Effector CD8-positive, alpha-beta T cell (primary cell): ENCODE measurements around the gene TRAPPC2B.

Experiments used
- DNase-seq: peaks from one replicate; lab custom pipeline; 2025; lab: John Stamatoyannopoulos, UW
- total RNA-seq, 4 experiments: gene quantifications; one replicate each; lab custom pipeline; 2026; lab: John Stamatoyannopoulos, UW

The TRAPPC2B gene
- total RNA-seq, result 2.8 to 5.5 (median 3.2) reads per million in 4 experiments

DNA sequence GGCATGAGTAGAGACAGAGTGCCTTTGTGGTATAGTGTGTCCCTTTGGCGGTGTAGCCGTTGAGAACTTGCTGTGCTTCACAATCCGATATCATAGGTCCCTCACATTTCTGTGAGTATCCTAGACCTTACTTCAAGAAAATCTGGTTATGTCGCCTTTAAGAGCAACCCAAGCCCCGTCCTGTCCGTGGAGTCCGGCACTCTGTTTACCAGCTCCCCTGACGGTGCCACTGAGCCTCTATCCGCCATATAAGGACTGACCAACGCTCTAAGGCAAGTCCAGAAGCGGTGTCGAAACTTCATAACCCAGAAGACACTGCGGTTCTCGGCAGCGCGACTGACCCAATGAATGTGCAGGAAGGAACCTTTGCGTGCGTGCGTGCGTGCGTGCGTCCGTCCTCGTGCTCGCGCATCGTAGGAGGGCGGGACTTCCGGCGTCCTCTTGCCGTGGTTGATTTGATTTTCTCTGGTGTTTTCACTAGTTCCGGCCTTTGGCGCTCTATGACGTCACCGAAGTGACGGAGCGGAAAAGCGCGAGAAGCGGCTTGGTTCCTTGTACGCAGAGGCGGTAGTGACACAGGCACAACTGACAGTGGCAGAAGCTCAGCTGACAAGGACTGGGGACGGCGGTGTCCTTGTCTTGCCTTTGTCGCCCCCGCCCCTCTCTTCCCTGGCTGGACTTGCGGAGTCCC is at the start of gene TRAPPC2B, which contains the start of gene ZNF547:
Gene TRAPPC2B (plus strand): TSS at position 555 of the 691 bp plus-strand sequence. CDS start 1,283 bp downstream, outside the sequence.
Gene ZNF547 (plus strand): TSS at position 555 of the 691 bp plus-strand sequence. CDS start 5,005 bp downstream, outside the sequence.
- peak; percentile 95 for DNase-seq

DNA sequence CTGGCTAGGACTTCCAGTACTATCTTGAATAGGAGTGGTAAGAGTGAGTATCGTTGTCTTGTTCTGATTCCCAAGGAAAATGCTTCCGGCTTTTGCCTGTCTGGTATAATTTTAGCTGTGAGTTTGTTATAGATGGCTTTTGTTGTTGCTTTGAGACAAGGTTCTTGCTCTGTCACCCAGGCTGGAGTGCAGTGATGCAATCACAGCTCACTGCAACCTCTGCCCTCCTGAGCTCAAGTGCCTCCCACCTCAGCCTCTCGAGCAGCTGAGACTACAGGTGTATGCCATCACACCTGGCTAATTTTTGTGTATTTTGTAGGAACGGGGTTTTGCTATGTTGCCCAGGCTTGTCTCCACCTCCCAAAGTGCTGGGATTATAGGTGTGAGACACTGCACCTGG is 49.2 kb upstream of the TRAPPC2B start:
- no peak for DNase-seq

DNA sequence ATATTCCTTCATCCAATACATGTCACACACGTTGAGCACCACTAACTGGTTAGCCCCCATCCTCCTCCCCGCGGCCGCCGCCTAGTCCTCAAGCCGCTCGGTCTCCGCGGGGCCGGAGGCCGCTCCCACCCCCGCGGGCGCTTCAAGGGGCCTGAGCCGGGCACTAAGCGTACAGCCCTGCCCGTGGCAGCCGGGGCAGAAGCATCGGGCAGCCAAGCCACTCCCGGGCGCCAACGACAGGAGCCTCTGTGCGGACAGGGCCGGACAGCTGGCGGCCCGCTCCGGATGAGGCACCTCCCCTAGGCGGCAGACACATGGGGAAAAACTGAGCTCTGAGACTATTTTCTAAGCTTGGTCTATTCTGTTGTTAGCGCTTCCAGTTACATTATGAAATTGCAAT is 45.8 kb upstream of the TRAPPC2B start:
- no peak for DNase-seq

DNA sequence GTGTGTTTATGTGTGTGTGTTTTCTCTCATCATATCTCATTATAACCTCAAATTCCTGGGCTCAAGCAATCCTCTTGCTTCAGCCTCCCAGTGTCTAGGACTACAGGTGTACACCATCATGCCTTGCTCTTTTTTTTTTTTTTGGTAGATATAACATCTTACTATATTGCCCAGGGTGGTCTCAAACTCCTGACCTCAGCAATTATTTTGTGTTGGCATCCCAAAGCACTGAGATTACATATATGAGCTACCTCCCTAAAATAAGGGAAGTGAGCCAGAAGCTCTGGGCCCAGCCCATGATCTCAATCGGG is 43.5 kb upstream of the TRAPPC2B start:
- no peak for DNase-seq

DNA sequence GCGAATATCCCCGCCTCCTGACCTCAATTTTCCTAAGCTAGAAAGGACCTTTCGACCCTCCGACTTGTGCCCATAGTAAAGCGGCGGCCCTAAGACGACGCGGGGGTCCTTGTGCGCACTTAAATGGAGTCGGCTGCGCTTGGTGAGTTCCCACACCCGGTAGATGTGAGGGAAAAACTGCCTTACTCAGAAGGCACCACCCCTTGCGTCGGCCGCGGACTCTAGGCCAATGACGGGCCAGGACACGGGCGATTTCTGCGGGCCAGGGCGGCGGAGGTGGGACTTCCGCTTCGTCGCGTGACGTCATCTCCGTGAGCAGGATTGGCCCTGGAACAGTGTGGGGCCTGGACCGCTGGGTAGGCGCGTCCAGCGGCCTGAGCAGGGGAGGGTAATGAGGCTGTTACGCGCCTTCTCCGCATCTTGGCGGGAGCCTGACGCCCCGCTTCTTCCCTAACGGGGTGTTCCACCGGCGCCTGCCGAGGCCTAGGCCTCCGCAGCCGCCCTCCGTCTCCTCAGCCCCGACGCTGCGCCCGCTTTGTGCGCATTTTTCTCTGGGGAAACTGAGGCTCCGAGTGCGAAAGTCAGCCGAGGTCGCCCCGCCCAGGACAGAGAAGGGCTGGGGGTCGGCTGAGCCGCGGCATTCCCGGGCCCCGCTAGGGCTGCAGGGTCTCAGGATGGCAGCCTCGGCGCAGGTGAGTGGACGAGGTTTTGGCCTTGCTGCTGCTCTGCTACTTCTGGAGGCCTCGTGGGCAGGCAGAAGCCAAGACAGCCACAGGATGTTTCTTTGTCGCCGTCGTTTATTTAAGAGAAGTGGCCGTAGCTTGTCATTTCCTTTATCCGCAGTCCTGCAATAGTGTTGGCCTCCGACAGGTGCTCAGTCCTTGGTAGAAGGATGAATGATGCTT is 42.9 kb upstream of the TRAPPC2B start, which contains the start of gene ZNF543:
Gene ZNF543 (plus strand): TSS at position 293 of the 905 bp plus-strand sequence. CDS start 382 bp downstream, at position 675.
- DNase-seq, result peak; percentile 79

GRCh38 chr19:57321116-57321515 is 42.2 kb upstream of the TRAPPC2B start:
- no peak for DNase-seq

GRCh38 chr19:57321751-57322150 is 41.6 kb upstream of the TRAPPC2B start:
- no peak for DNase-seq

DNA sequence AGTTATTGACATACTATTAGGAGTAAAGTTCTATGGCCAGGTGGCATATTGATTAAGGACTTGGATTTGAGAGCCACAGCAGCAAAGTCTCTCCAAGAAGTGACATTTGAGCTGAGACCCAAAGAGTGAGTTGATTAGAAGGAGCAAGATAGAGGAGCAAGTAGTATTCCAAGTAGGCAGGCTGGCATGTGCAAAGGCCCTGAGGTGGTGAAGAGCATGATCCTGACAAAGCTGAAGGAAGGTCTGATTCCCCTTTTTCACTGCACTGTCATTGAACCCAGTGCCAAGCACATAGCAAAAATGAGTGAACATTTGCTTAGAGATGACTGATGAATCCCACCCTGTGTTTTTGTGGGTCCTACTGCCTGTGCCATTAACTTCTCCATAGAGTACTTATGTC is 38.4 kb upstream of the TRAPPC2B start:
- no peak for DNase-seq

DNA sequence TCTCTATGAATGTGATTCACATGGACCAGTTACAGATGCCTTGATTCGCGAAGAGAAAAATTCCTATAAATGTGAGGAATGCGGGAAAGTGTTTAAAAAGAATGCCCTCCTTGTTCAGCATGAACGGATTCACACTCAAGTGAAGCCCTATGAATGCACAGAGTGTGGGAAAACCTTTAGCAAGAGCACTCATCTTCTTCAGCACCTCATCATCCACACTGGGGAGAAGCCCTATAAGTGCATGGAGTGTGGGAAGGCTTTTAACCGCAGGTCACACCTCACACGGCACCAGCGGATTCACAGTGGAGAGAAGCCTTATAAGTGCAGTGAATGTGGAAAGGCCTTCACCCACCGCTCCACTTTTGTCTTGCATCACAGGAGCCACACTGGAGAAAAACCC is 35.4 kb upstream of the TRAPPC2B start:
- DNase-seq, result no peak

DNA sequence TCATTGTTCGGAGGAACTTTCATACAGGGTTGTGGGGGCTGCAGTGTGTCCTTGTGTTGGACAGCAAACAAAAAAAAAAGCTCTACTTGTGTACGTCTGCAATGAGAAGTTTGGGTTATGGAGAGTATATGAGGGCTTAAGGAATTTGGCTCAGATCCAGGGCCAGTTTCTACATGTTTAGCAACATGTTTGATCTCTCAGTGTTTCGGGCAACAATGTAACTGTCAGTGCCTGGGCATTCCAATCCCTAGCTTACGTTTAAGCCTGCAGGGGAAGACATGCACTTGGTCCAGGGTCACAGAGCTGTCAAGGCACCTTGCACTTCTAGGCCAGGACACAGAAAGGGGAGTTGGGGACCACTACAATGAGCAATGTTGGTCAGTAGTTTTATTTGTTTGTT is 29.2 kb upstream of the TRAPPC2B start:
- no peak for DNase-seq

DNA sequence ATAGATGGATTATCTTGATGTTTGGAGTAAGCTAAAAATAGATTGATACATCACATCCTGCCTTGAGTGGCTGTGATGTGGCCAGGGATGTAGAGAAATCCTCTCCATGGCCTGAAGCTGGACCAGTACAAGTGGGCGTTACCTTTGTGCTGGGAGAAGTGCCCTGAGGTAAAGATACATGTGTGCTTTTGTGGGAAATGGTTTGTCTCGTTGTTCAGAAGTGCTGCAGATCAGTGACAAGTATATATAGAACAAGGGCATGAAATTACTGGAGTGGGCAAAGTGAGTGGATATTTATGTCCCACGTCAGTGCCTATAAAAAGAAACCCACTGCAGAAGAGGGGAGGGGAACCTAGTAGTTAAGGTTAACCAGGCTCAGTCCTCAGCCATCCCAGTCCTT is 24.5 kb upstream of the TRAPPC2B start:
- DNase-seq, result no peak

DNA sequence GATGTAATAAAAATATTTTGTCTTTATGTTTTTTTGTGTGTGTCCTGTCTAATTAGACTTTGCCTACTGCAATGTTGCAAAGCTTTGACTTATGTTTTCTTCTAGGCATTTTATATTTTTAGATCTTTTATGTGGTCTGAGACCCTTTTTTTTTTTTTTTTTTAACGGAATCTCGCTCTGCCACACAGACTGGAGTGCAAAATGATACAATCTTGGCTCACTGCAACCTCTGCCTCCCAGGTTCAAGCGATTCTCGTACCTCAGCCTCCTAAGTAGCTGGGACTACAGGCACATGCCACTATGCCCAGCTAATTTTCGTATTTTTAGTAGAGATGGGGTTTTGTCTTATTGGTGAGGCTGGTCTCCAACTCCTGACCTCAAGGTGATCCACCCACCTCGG is 20.8 kb upstream of the TRAPPC2B start:
- DNase-seq, result no peak

DNA sequence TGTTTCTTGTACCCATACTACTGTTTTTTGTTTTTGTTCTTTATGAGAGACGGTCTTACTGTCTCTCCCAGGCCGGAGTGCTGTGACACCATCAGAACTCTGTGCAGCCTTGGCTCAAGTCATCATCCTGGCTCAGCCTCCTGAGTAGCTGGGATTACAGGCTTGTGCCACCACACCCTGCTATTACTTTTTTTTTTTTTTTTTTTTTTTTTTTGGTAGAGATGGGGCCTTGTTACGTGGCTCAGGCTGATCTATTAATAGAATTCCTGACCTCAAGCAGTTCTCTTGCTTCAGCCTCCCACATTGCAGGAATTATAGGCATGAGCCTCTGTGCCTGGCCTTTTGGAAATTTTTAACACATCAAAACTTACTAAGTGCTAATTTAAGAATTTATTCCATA is 15.2 kb upstream of the TRAPPC2B start:
- DNase-seq, result no peak

DNA sequence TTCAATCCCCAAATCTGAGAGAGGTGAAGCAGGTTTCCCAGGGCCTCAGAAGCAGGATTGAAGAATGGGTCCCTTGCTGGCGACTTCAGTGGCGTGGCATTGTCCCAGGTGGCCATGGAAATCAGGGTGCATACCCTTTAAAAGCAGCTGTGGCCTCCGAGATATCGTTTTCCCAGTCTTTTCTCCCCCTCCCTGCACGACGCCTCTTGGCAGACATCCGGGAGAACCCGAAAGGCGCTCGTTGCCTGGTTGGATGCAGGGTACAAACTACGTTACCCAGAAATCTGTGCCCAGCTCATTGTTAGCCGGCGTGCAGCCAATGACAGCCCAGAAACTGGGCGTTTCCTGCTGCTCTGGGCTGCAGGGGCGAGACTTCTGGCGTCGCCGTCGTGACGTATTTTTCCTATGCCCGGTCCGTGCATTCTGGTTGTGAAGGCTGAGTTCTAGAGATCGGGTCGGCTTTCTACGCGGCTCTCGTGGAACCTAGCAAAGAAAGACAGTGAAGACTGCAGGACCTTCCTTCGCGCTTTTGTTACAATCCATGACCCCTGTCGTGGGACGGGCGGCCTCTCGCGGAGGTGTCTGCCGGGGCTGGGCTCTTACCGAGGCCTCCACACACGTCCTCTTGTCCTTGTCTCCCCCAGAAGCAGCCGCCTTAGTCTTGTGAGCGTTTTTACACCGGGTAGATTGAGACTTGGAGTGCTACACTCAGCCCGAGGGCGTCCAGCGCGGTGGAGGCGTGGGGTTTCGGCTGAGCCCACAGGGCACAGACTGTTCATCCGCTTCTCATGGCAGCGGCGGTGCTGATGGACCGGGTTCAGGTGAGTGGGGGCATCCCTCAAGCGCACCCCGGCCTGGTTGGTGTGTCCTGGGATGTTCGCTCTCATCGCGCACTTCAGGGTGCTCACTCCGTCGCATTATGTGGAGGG is 12.2 kb upstream of the TRAPPC2B start, which contains the start of gene ZNF304:
Gene ZNF304 (plus strand): TSS at position 395 of the 929 bp plus-strand sequence. CDS start 394 bp downstream, at position 789.
- DNase-seq, result peak; percentile 65

- no peak for DNase-seq
These were observed 11.5 kb upstream of the TRAPPC2B start for GRCh38 chr19:57351867-57352266.

- no peak for DNase-seq
These were observed 7.4 kb upstream of the TRAPPC2B start for GRCh38 chr19:57355916-57356315.

DNA sequence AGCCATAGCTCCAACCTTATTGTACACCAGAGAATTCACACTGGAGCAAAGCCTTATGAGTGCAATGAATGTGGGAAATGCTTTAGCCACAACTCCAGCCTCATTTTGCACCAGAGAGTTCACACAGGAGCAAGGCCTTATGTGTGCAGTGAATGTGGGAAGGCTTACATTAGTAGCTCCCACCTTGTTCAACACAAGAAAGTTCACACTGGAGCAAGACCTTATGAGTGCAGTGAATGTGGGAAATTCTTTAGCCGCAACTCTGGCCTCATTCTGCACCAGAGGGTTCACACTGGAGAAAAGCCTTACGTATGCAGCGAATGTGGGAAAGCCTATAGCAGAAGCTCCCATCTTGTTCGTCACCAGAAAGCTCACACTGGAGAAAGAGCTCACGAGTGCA is 5.9 kb upstream of the TRAPPC2B start:
- DNase-seq, result no peak

DNA sequence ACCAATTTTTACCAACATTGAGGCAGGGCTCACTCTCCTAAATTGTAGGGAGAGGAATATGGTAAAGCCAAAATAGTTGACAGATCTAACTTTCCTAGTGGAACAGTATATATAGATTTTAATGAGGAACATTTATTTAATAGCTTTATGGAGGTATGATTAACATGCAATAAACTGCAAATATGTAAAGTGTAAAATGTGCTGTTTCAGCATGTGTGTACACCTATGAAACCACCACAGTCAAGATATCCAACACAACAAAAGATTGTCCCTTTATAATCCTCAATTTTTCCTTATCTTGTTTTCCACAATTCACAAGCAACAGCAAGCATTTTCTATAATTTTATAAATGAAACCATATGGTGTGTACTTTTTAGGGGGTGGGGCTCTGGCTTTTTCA is 4.1 kb upstream of the TRAPPC2B start:
- DNase-seq, result no peak

DNA sequence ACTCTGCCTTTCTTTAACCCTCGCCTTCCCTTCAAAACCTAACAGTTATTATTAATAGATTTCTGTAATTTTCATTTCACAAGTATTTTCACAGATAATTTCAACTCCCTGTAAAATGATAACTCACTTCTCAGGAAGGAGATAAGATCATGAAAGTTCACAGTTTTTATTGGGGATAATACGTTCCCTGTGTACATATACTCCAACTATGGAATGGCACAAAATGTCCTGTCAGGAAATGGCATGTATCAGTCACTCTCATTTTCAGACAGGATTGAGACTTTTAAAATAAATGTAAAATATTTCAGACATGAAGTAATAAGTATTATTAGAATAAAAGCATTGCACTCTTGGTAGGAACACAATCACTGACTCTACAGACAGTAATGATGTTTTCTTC is 932 bp upstream of the TRAPPC2B start:
- DNase-seq, result no peak

- no peak for DNase-seq
These were observed 384 bp downstream of the TRAPPC2B start for GRCh38 chr19:57363688-57364181.

GRCh38 chr19:57366776-57367175 is 3.4 kb downstream of the TRAPPC2B start:
- DNase-seq, result no peak
